ENCODE measurements around the gene SEC23IP.

GRCh38 chr10:119957451-119957850, 64.9 kb downstream of the SEC23IP start:
- TF ChIP-seq, protein P1, sequence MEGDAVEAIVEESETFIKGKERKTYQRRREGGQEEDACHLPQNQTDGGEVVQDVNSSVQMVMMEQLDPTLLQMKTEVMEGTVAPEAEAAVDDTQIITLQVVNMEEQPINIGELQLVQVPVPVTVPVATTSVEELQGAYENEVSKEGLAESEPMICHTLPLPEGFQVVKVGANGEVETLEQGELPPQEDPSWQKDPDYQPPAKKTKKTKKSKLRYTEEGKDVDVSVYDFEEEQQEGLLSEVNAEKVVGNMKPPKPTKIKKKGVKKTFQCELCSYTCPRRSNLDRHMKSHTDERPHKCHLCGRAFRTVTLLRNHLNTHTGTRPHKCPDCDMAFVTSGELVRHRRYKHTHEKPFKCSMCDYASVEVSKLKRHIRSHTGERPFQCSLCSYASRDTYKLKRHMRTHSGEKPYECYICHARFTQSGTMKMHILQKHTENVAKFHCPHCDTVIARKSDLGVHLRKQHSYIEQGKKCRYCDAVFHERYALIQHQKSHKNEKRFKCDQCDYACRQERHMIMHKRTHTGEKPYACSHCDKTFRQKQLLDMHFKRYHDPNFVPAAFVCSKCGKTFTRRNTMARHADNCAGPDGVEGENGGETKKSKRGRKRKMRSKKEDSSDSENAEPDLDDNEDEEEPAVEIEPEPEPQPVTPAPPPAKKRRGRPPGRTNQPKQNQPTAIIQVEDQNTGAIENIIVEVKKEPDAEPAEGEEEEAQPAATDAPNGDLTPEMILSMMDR (IDR thresholded peaks at IDR 0.05; ENCODE audit: low read depth, low read length), result no peak
- TF ChIP-seq EZH2phosphoT487 (IDR thresholded peaks at IDR 0.05; ENCODE audit: low read depth), result no peak

All from OCI-LY3 (cell line).